HepG2 (cell line): ENCODE data around the gene ZNF586. TPM values are rescaled to one million over a fixed set of nuclear protein-coding genes. Genes with fewer than 3 reads are reported as not detected.

Experiments
- ATF1 ChIP-seq: IDR thresholded peaks from 2 replicates; pipeline ENCODE4 v1.6.1; 2016; ENCODE audit warnings: mild to moderate bottlenecking, control low read depth
- ATF2 ChIP-seq: sonication (generic); formaldehyde crosslinking; IDR thresholded peaks from 2 replicates; pipeline ENCODE4 v1.4.0; 2020; ENCODE audit warnings: missing genetic modification reagents
- ELK4 ChIP-seq: sonication (generic); formaldehyde crosslinking; IDR thresholded peaks from 2 replicates; pipeline ENCODE4 v1.9.0; 2021; ENCODE audit warnings: missing genetic modification reagents, borderline replicate concordance
- FOXC1 ChIP-seq: sonication (generic); formaldehyde crosslinking; IDR thresholded peaks from 2 replicates; pipeline ENCODE4 v1.8.0; 2022; ENCODE audit warnings: mild to moderate bottlenecking, missing genetic modification reagents, borderline replicate concordance
- FOXP1 ChIP-seq, 2 experiments: fragments of 450-650 bp in 1 of 2; IDR thresholded peaks; 2 replicates each; pipeline ENCODE4 v1.6.1; 2017 to 2018; ENCODE audit warnings: antibody characterized with exemption in 1 of 2
- GATAD1 ChIP-seq: IDR thresholded peaks from 2 replicates; pipeline ENCODE4 v1.6.1; 2016; ENCODE audit warnings: missing genetic modification reagents, missing compliant biosample characterization
- PHF5A ChIP-seq: IDR thresholded peaks from one replicate; pipeline ENCODE4 v1.6.1; 2018; ENCODE audit warnings: low read depth, missing genetic modification reagents; ENCODE audit not compliant: unreplicated experiment
- TCF7 ChIP-seq: sonication (generic); IDR thresholded peaks from 2 replicates; pipeline ENCODE4 v1.6.1; 2016; ENCODE audit warnings: antibody characterized with exemption, low read depth
- TOE1 ChIP-seq: sonication (generic); formaldehyde crosslinking; IDR thresholded peaks from 2 replicates; pipeline ENCODE4 v1.4.0; 2020; ENCODE audit warnings: mild to moderate bottlenecking, missing genetic modification reagents
- ZBED4 ChIP-seq: sonication (generic); formaldehyde crosslinking; IDR thresholded peaks from 2 replicates; pipeline ENCODE4 v1.4.0; 2020; ENCODE audit warnings: missing genetic modification reagents, borderline replicate concordance
- ZBTB21 ChIP-seq: sonication (generic); formaldehyde crosslinking; IDR thresholded peaks from 2 replicates; pipeline ENCODE4 v1.4.0; 2020; ENCODE audit warnings: missing genetic modification reagents
- ZBTB33 ChIP-seq: sonication (generic); formaldehyde crosslinking; IDR thresholded peaks from 2 replicates; pipeline ENCODE4 v1.4.0; 2020; ENCODE audit warnings: missing genetic modification reagents
- ZBTB38 ChIP-seq: sonication (generic); formaldehyde crosslinking; IDR thresholded peaks from 2 replicates; pipeline ENCODE4 v1.5.1; 2020; ENCODE audit warnings: mild to moderate bottlenecking, missing genetic modification reagents
- ZBTB8A ChIP-seq: sonication (generic); formaldehyde crosslinking; IDR thresholded peaks from 2 replicates; pipeline ENCODE4 v1.4.0; 2020; ENCODE audit warnings: mild to moderate bottlenecking, low read depth, missing genetic modification reagents, borderline replicate concordance
- ZFAT ChIP-seq: sonication (generic); formaldehyde crosslinking; conservative IDR thresholded peaks from 2 replicates; pipeline ENCODE4 v1.8.1; 2023; ENCODE audit warnings: missing genetic modification reagents, inconsistent platforms
- ZNF556 ChIP-seq: sonication (generic); formaldehyde crosslinking; IDR thresholded peaks from 2 replicates; pipeline ENCODE4 v1.4.0; 2020; ENCODE audit warnings: mild to moderate bottlenecking, missing genetic modification reagents, borderline replicate concordance
- ZNF713 ChIP-seq: sonication (generic); formaldehyde crosslinking; IDR thresholded peaks from 2 replicates; pipeline ENCODE4 v1.4.0; 2020; ENCODE audit warnings: mild to moderate bottlenecking, missing genetic modification reagents
- ZNF780A ChIP-seq: sonication (generic); formaldehyde crosslinking; IDR thresholded peaks from 2 replicates; pipeline ENCODE4 v1.8.0; 2022; ENCODE audit warnings: mild to moderate bottlenecking, missing genetic modification reagents, moderate library complexity
- ZSCAN30 ChIP-seq: sonication (generic); formaldehyde crosslinking; IDR thresholded peaks from 2 replicates; pipeline ENCODE4 v1.5.0; 2020; ENCODE audit warnings: mild to moderate bottlenecking, missing genetic modification reagents
- polyA plus RNA-seq, 8 experiments: library from polyadenylated mRNA; depleted of rRNA in 3 of 8; stranded (reverse) in 7 of 8; unstranded in 1 of 8; fragments of >200 nt; fragmentation: Illumina TruSeq in 4 of 8; extraction: Trizol in 4 of 8; gene quantifications; 2 replicates each; pipeline versions ENCODE4 v1.2.1 to v1.2.3, GENCODE V29; 2011 to 2016; ENCODE audit warnings: low read depth in 4 of 8, missing spikeins in 1 of 8, mixed read lengths in 1 of 8; ENCODE audit not compliant: insufficient read depth in 1 of 8
- total RNA-seq, 5 experiments: library from RNA; depleted of rRNA; stranded (reverse); fragments of >200 nt; fragmentation: Illumina TruSeq; extraction: Trizol; gene quantifications; 2 replicates each; pipeline ENCODE4 v1.2.3, GENCODE V29; 2016; ENCODE audit warnings: low read depth in 1 of 5

Gene ZNF586
- total and polyA plus RNA-seq, 2 of the 13 experiments (the other 11 are each of a cell fraction or from before 2014, with no cell fraction given), result 0.50 to 3.4 TPM

GRCh38 chr19:57746580-57747471, 22.6 kb upstream of the ZNF586 start, which contains the start of gene ZNF776 (continued):
- no peak for TF ChIP-seq TCF7
- TF ChIP-seq FOXP1 (IDR thresholded peaks at IDR 0.05), result no peak
- no peak for TF ChIP-seq FOXP1 (CRISPR knock-in tag; IDR thresholded peaks at IDR 0.05)
- TF ChIP-seq ZBED4 (CRISPR knock-in tag), result no peak
- TF ChIP-seq FOXC1 (CRISPR knock-in tag), result peak; percentile 55; the same call in 1 of the 2 replicates
- no peak for TF ChIP-seq ZNF556 (CRISPR knock-in tag)
- peak; percentile 65; the same call in 1 of the 2 replicates for TF ChIP-seq ZBTB33 (CRISPR knock-in tag)
- no peak for TF ChIP-seq ELK4
- TF ChIP-seq ZNF780A (CRISPR knock-in tag), result no peak
- TF ChIP-seq ZFAT, result no peak
- no peak for TF ChIP-seq PHF5A
- no peak for TF ChIP-seq TOE1 (CRISPR knock-in tag)
- TF ChIP-seq ZSCAN30 (CRISPR knock-in tag), result no peak
- TF ChIP-seq ZBTB8A, result no peak
- TF ChIP-seq ZBTB38, result peak; percentile 42; the same call in 1 of the 2 replicates
- TF ChIP-seq ATF2 (CRISPR knock-in tag), result no peak
- 0 out of 2 replicates have a peak, but pooled peaks have one; percentile 58 for TF ChIP-seq ZNF713
- TF ChIP-seq ZBTB21 (CRISPR knock-in tag), result no peak
- peak; percentile 70 for TF ChIP-seq GATAD1 (CRISPR knock-in tag)
- TF ChIP-seq ATF1 (CRISPR knock-in tag), result peak; percentile 82
